ENCODE results near the gene TDRD1.

The TDRD1 gene

DNA sequence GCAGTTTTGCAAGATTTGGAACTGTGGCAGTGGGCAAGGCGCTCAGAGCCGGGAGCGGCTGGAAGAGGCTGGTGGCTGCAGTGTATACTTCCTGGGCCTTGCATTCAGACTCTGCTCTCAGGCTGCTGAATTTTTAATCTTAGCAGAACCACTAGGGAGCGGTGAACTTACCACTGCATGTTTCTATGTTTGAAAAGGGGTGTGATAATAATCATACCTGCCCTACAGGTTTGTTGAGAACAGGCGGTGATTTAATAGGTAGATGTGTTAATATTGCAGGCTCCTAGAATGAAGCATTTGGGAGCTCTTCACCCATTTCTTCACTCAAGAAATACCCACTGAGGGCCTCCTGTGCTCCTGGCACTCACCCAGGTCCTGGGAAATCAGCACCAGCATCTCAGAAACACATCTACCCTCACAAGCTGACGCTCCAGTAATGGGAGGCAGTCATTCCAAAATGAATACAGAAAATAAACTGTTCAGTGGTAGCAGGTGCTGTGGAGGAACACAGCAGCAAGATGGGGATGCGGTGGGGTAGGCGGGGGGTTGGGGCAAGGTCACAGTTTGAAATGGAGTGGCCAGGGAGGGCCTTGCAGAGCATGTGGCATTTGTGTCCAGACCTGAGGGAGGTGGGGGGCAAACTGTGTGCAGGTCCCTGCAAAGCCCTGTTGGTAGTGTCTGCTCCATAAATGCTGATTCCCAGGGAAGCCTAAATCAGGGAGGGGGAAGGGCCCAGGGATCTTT, 100.9 kb downstream of the TDRD1 start:
- Histone ChIP-seq H3K27ac (ENCODE audit: insufficient read depth in 1 of 2, low read depth in 1 of 2, low read length in 2 of 2, poor library complexity in 1 of 2, severe bottlenecking in 2 of 2) (no peak overlapping the region), H3K4me3 (ENCODE audit: control insufficient read depth in 1 of 7, extremely low read depth in 1 of 7, insufficient read depth in 4 of 7, low read depth in 2 of 7, low read length in 6 of 7) (no peak overlapping the region), H3K9me3 (ENCODE audit: control extremely low read depth in 1 of 5, control insufficient read depth in 4 of 5, insufficient read depth in 2 of 5, low read depth in 1 of 5, low read length in 4 of 5) (no peaks in the 10 kb centered on the region), H3K4me1 (ENCODE audit: control extremely low read depth in 1 of 4, control insufficient read depth in 4 of 4, insufficient read depth in 4 of 4, low read length in 3 of 4) (no peaks in the 10 kb centered on the region), H3K27me3 (replicated peaks in 2 of 5; ENCODE audit: control insufficient read depth in 4 of 5, insufficient read depth in 5 of 5, low read length in 4 of 5) (peaks cover 0 to 2% (median 0%) of the 10 kb centered on the region in 5 experiments), H3K36me3 (ENCODE audit: control insufficient read depth in 4 of 4, insufficient read depth in 4 of 4, low read length in 3 of 4) (no peaks in the 10 kb centered on the region)
- DNase-seq: no peak
- 100% methylated on average over 5 of the region's 8 CpGs for WGBS (ENCODE audit: insufficient coverage)
- ChIA-PET CTCF (interaction anchor here (1.6 kb wide), 1 partner anchor 24 kb away, joined by 3 read pairs; no protein-coding TSS in a partner anchor), POLR2A (no interaction called here)

DNA sequence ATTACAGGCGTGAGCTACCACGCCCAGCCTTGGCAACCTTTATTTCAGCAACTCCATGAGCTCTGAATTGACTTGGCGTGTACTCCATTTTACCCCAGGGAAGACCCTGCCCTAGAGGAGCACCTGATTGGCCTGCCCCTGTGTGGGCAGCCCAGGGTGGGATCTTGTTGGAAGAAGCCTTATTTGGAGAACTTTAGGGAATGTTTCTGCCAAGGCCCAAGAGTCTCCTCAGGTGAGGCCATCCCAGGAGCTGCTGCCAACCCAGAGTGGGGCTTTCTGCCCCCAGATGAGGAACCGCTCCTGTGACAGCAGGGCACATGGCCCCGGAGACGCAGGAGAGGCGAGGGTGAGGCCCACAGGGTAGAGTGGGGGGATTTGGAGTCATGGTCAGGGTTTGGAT, 101.9 kb downstream of the TDRD1 start:
- POLR2A ChIA-PET: no interaction called here
- no peaks in the 10 kb centered on the region for H3K4me1 ChIP-seq (ENCODE audit: control extremely low read depth in 1 of 4, control insufficient read depth in 4 of 4, insufficient read depth in 4 of 4, low read length in 3 of 4)
- H3K27ac ChIP-seq (ENCODE audit: insufficient read depth in 1 of 2, low read depth in 1 of 2, low read length in 2 of 2, poor library complexity in 1 of 2, severe bottlenecking in 2 of 2): no peak overlapping the region
- H3K27me3 ChIP-seq (replicated peaks in 2 of 5; ENCODE audit: control insufficient read depth in 4 of 5, insufficient read depth in 5 of 5, low read length in 4 of 5): peaks cover 0 to 2% (median 0%) of the 10 kb centered on the region in 5 experiments
- DNase-seq: no peak
- CTCF ChIA-PET: interaction anchor here (1.2 to 1.6 kb wide), 2 partner anchors 23 to 264 kb away, joined by 3 to 4 read pairs; no protein-coding TSS in a partner anchor
- no peaks in the 10 kb centered on the region for H3K9me3 ChIP-seq (ENCODE audit: control extremely low read depth in 1 of 5, control insufficient read depth in 4 of 5, insufficient read depth in 2 of 5, low read depth in 1 of 5, low read length in 4 of 5)
- H3K4me3 ChIP-seq (ENCODE audit: control insufficient read depth in 1 of 7, extremely low read depth in 1 of 7, insufficient read depth in 4 of 7, low read depth in 2 of 7, low read length in 6 of 7): no peak overlapping the region
- WGBS (ENCODE audit: insufficient coverage): 77% methylated on average over 5 of the region's 7 CpGs
- no peaks in the 10 kb centered on the region for H3K36me3 ChIP-seq (ENCODE audit: control insufficient read depth in 4 of 4, insufficient read depth in 4 of 4, low read length in 3 of 4)

GRCh38 chr10:114281461-114281860, 102.3 kb downstream of the TDRD1 start:
- 83% methylated on average over 2 of the region's 5 CpGs for WGBS (ENCODE audit: insufficient coverage)
- CTCF ChIA-PET: interaction anchor here (1.2 kb wide), 1 partner anchor 264 kb away, joined by 4 read pairs; no protein-coding TSS in a partner anchor

More at GRCh38 chr10:114281461-114281860, 102.3 kb downstream of the TDRD1 start:
- POLR2A ChIA-PET: no interaction called here
- Histone ChIP-seq H3K4me1 (ENCODE audit: control extremely low read depth in 1 of 4, control insufficient read depth in 4 of 4, insufficient read depth in 4 of 4, low read length in 3 of 4) (no peaks in the 10 kb centered on the region), H3K9me3 (ENCODE audit: control extremely low read depth in 1 of 5, control insufficient read depth in 4 of 5, insufficient read depth in 2 of 5, low read depth in 1 of 5, low read length in 4 of 5) (no peaks in the 10 kb centered on the region), H3K27ac (ENCODE audit: insufficient read depth in 1 of 2, low read depth in 1 of 2, low read length in 2 of 2, poor library complexity in 1 of 2, severe bottlenecking in 2 of 2) (no peak overlapping the region), H3K36me3 (ENCODE audit: control insufficient read depth in 4 of 4, insufficient read depth in 4 of 4, low read length in 3 of 4) (no peaks in the 10 kb centered on the region), H3K4me3 (ENCODE audit: control insufficient read depth in 1 of 7, extremely low read depth in 1 of 7, insufficient read depth in 4 of 7, low read depth in 2 of 7, low read length in 6 of 7) (no peak overlapping the region), H3K27me3 (replicated peaks in 2 of 5; ENCODE audit: control insufficient read depth in 4 of 5, insufficient read depth in 5 of 5, low read length in 4 of 5) (peaks cover 0 to 2% (median 0%) of the 10 kb centered on the region in 5 experiments)
- no peak for DNase-seq
